ENCODE measurements around the gene HOXB13.

The HOXB13 gene

GRCh38 chr17:48754500-48755261 is 26.1 kb upstream of the HOXB13 start:
- in situ Hi-C loops (cut with HindIII; ENCODE audit: low sequenced_read_pairs) = loop anchor here (5.0 kb wide), 2 partner anchors 38 to 132 kb away; no protein-coding TSS in a partner anchor
- H3K4me3 ChIP-seq (ENCODE audit: low read depth, low read length) = no peak overlapping the region
- DNase-seq (ENCODE audit: low read depth) = no peak
- TF ChIP-seq CTCF (IDR thresholded peaks at IDR 0.05; ENCODE audit: low read depth, low read length, missing control alignments) = no peak

- TF ChIP-seq CTCF (IDR thresholded peaks at IDR 0.05; ENCODE audit: low read depth, low read length, missing control alignments) = no peak
- no peak for DNase-seq (ENCODE audit: low read depth)
- in situ Hi-C loops (cut with HindIII; ENCODE audit: low sequenced_read_pairs) = loop anchor here (5.0 kb wide), 2 partner anchors 38 to 132 kb away; no protein-coding TSS in a partner anchor
- no peak overlapping the region for H3K4me3 ChIP-seq (ENCODE audit: low read depth, low read length)
Measured at GRCh38 chr17:48753794-48754499, 25.4 kb upstream of the HOXB13 start.

- TF ChIP-seq CTCF (IDR thresholded peaks at IDR 0.05; ENCODE audit: low read depth, low read length, missing control alignments) = no peak
- in situ Hi-C loops (cut with HindIII; ENCODE audit: low sequenced_read_pairs) = loop anchor here (5.0 kb wide), 2 partner anchors 40 to 130 kb away; no protein-coding TSS in a partner anchor
- H3K4me3 ChIP-seq (ENCODE audit: low read depth, low read length) = no peak overlapping the region
- DNase-seq (ENCODE audit: low read depth) = no peak
Measured at GRCh38 chr17:48752399-48753288, 24.1 kb upstream of the HOXB13 start.

GRCh38 chr17:48751733-48752398 is 23.3 kb upstream of the HOXB13 start:
- DNase-seq (ENCODE audit: low read depth) = no peak
- no peak overlapping the region for H3K4me3 ChIP-seq (ENCODE audit: low read depth, low read length)
- TF ChIP-seq CTCF (IDR thresholded peaks at IDR 0.05; ENCODE audit: low read depth, low read length, missing control alignments) = no peak
- in situ Hi-C loops (cut with HindIII; ENCODE audit: low sequenced_read_pairs) = loop anchor here (5.0 kb wide), 2 partner anchors 40 to 130 kb away; no protein-coding TSS in a partner anchor

GRCh38 chr17:48751172-48751571 is 22.6 kb upstream of the HOXB13 start:
- no peak overlapping the region for H3K4me3 ChIP-seq (ENCODE audit: low read depth, low read length)
- DNase-seq (ENCODE audit: low read depth) = no peak
- in situ Hi-C loops (cut with HindIII; ENCODE audit: low sequenced_read_pairs) = loop anchor here (5.0 kb wide), 2 partner anchors 41 to 129 kb away; no protein-coding TSS in a partner anchor
- no peak for TF ChIP-seq CTCF (IDR thresholded peaks at IDR 0.05; ENCODE audit: low read depth, low read length, missing control alignments)
